Muscle layer of colon (tissue), 2 donors: ENCODE measurements around the gene TMEM164.

ENCODE experiments used
- H3K27ac ChIP-seq: one replicate; pipeline ENCODE4 v1.7.0; 2013; ENCODE audit warnings: low read depth, mild to moderate bottlenecking, low read length, moderate library complexity
- H3K27me3 ChIP-seq, 2 donors: one replicate each; pipeline ENCODE4 v1.7.0; 2013; ENCODE audit warnings: low read length in 2 of 2, mild to moderate bottlenecking in 2 of 2; ENCODE audit not compliant: insufficient read depth in 2 of 2, control insufficient read depth in 1 of 2
- H3K36me3 ChIP-seq: one replicate; pipeline ENCODE4 v1.7.0; 2013; ENCODE audit warnings: mild to moderate bottlenecking, low read length; ENCODE audit not compliant: insufficient read depth
- H3K4me1 ChIP-seq: one replicate; pipeline ENCODE4 v1.7.0; 2013; ENCODE audit warnings: mild to moderate bottlenecking, low read length; ENCODE audit not compliant: insufficient read depth
- H3K4me3 ChIP-seq, 2 donors: one replicate each; pipeline ENCODE4 v1.7.0; 2013; ENCODE audit warnings: low read length in 2 of 2, low read depth in 1 of 2, mild to moderate bottlenecking in 1 of 2, moderate library complexity in 1 of 2
- H3K9ac ChIP-seq: one replicate; pipeline ENCODE4 v1.7.0; 2013; ENCODE audit warnings: low read length
- H3K9me3 ChIP-seq: one replicate; pipeline ENCODE4 v1.7.0; 2013; ENCODE audit warnings: mild to moderate bottlenecking, low read length
- donor health status: abdominal sarcoma.
- donor health status: Adenocarcinoma of cecum.

TMEM164 gene

DNA sequence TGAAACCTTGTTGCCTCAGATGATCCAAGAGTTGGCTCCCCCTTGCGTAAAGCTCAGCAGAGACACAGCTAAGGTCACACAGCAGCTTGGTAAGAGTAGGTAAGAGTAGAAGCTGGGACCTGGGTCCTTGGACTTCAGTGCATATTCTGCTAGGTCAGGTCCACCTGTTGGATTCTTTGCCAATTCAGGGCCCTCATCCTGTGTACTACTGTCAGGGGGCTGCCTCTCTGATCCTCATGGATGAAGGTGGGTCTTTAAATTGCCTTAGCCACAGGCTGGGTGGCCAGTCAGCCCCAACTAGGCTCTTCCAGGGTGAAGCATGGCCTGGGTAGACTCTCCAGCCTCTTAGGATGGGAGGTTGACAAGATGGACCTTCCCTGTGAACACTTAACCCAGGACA lies 159.2 kb downstream of the TMEM164 start:
- no peaks in the 10 kb centered on the region for H3K4me1 ChIP-seq
- peaks cover 0 to 5% of the 10 kb centered on the region in 2 donors for H3K27me3 ChIP-seq
- no peak overlapping the region for H3K4me3 ChIP-seq
- H3K36me3 ChIP-seq = no peaks in the 10 kb centered on the region
- no peaks in the 10 kb centered on the region for H3K9me3 ChIP-seq
- H3K27ac ChIP-seq = no peak overlapping the region
- no peak overlapping the region for H3K9ac ChIP-seq

DNA sequence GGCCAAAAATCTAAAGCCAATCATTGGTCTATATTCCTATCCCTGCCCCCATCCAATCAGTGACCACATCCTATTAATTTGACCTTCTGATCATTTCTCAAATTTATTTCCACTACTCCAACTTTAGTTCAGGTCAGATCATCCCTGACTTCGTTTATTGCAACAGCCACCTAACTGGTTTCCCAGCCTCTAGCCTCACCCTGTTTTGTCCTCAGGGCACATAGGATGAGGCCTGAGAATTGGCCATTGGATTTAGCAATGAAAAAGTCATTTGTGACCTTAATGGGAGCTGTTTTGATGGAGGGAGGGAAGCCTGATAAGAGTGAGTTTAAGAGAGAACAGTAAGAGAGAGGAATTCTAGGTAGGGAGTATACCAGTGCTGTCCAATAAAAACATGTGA lies 160.0 kb downstream of the TMEM164 start:
- Histone ChIP-seq H3K4me1 (no peaks in the 10 kb centered on the region), H3K27me3 (peaks cover 0 to 5% of the 10 kb centered on the region in 2 donors), H3K27ac (no peak overlapping the region), H3K4me3 (no peak overlapping the region), H3K9me3 (no peaks in the 10 kb centered on the region), H3K9ac (no peak overlapping the region), H3K36me3 (no peaks in the 10 kb centered on the region)

DNA sequence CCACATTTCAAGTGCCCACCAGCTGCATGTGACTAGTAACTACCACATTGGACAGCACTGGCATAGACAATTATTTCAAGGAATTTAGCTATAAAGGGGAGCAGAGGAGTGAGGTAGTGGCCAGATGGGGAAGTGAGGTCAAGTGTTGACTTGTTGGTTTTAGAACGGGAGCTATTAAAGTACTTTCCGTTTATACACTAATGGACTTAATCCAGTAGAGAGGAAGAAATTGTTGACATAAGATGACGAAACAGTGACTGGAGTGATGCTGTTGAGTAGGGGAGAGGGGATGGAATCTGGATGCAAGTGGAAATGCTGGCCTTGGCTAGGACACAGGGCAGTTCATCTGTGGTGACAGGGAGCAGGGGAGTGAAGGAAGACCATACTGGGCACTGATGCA lies 160.6 kb downstream of the TMEM164 start:
- Histone ChIP-seq H3K9me3 (no peaks in the 10 kb centered on the region), H3K4me3 (no peak overlapping the region), H3K4me1 (no peaks in the 10 kb centered on the region), H3K9ac (no peak overlapping the region), H3K27ac (no peak overlapping the region), H3K27me3 (peaks cover 0 to 5% of the 10 kb centered on the region in 2 donors), H3K36me3 (no peaks in the 10 kb centered on the region)

DNA sequence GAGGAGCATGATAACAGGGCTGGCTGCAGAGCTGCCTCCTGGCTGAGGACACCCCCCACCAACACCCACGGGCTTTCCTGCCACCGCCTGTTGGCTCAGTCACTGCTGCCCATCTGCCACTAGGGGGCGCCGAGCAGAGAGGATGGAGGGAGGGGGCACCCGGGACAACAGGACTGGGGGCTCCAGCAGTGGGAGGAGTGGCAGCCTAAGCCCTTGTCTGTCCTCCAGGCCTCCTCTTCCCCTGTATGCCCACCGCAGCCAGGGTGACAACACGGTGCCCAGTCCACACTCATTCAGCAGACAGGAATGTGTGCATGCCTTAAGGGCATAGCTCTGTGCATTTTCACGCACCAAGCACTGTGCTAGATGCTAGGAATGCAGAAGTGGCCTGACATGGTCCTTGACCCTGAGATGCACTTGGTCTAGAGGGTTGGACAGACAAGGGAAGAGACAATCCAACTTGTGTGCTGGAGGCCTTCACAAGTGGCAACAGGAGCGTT lies 165.1 kb downstream of the TMEM164 start:
- Histone ChIP-seq H3K9ac (no peak overlapping the region), H3K9me3 (no peaks in the 10 kb centered on the region), H3K27me3 (peaks cover 0 to 5% of the 10 kb centered on the region in 2 donors), H3K4me1 (no peaks in the 10 kb centered on the region), H3K27ac (no peak overlapping the region), H3K36me3 (no peaks in the 10 kb centered on the region), H3K4me3 (no peak overlapping the region)

DNA sequence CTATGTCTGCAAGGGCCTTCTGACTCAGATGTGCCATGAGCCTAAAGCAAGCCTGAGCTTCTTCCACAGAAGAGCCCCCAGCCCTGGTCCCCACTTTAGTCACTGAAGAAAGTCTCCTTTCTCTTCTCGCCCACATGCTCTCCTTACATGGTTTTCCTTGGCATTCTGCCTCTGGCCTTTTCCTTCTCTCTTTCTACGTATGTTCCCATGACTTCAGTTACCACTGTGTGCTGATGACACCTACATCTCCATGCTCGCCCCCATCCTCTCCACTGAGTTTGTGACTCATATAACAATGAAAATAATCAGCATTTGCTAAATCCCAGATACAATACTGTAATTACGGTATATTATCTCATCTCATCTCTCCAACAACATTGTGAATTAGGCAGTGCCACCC lies 165.7 kb downstream of the TMEM164 start:
- Histone ChIP-seq H3K9me3 (no peaks in the 10 kb centered on the region), H3K36me3 (no peaks in the 10 kb centered on the region), H3K27me3 (peaks cover 0 to 5% of the 10 kb centered on the region in 2 donors), H3K27ac (no peak overlapping the region), H3K4me3 (no peak overlapping the region), H3K9ac (no peak overlapping the region), H3K4me1 (no peaks in the 10 kb centered on the region)

DNA sequence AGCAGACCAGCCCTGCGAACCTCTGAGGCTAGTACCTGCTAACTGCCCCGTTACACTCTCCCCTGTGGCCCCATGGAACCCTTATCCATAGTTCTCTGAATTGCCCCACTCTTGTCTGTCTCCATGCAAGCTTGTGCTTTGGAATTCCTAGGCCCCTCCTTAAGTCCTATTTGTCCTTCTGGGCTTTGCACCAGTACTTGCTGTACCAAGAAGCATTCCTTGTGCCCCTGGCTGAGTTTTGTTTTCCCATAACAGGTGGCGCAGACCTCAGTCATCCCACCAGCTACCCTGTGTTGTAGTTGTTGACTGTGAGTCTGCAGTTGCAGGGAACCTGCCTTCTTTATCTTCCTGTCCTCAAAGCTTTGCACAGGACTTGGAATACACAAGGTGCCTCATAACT lies 167.1 kb downstream of the TMEM164 start:
- Histone ChIP-seq H3K36me3 (no peaks in the 10 kb centered on the region), H3K9me3 (no peaks in the 10 kb centered on the region), H3K27me3 (peaks cover 0 to 5% of the 10 kb centered on the region in 2 donors), H3K9ac (no peak overlapping the region), H3K4me3 (no peak overlapping the region), H3K4me1 (no peaks in the 10 kb centered on the region), H3K27ac (no peak overlapping the region)

DNA sequence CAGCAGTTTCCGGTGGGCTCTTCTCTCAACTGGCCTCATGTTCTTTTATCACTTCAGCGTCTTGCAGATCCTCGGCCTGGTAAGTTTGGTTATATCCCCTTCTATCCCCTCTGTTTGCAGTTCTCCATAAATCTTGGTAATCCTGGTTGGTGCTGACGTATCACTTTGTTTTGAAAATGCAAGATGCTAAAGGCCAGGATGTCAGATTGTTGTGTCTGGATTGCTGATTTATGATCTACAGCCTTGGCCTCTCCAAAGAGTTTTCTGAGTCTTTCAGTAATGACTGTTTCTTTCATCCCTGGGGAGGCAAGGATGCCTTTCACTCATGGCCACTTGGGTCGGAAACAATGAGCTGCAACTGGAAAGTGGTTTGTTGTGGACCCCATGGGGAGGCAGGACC lies 168.5 kb downstream of the TMEM164 start:
- H3K27ac ChIP-seq = no peak overlapping the region
- H3K4me3 ChIP-seq = no peak overlapping the region
- no peaks in the 10 kb centered on the region for H3K9me3 ChIP-seq
- no peaks in the 10 kb centered on the region for H3K36me3 ChIP-seq
- no peaks in the 10 kb centered on the region for H3K4me1 ChIP-seq
- no peak overlapping the region for H3K9ac ChIP-seq
- no peaks in the 10 kb centered on the region for H3K27me3 ChIP-seq

DNA sequence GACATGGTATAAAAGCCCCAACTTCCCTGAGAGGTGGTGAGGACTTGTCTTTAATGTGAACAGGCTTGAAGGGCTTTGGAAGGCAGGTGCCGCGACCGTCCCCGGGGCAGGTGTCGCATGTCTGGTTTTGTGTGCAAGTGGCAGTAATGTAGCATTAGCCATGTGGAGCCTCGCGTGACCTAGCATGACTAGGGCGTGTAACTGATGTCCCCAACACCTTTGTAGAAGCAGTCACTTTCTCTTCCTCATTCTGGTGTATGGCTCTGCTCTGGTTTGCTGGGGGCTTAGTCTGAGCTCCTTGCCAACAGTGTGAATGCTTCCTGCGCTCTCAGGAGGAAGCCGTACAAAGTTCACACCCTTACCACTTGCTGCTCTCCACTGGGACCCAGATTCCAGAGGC lies 169.3 kb downstream of the TMEM164 start:
- no peaks in the 10 kb centered on the region for H3K27me3 ChIP-seq
- H3K27ac ChIP-seq = no peak overlapping the region
- H3K36me3 ChIP-seq = no peaks in the 10 kb centered on the region
- H3K9me3 ChIP-seq = no peaks in the 10 kb centered on the region
- no peak overlapping the region for H3K9ac ChIP-seq
- no peak overlapping the region for H3K4me3 ChIP-seq
- no peaks in the 10 kb centered on the region for H3K4me1 ChIP-seq

DNA sequence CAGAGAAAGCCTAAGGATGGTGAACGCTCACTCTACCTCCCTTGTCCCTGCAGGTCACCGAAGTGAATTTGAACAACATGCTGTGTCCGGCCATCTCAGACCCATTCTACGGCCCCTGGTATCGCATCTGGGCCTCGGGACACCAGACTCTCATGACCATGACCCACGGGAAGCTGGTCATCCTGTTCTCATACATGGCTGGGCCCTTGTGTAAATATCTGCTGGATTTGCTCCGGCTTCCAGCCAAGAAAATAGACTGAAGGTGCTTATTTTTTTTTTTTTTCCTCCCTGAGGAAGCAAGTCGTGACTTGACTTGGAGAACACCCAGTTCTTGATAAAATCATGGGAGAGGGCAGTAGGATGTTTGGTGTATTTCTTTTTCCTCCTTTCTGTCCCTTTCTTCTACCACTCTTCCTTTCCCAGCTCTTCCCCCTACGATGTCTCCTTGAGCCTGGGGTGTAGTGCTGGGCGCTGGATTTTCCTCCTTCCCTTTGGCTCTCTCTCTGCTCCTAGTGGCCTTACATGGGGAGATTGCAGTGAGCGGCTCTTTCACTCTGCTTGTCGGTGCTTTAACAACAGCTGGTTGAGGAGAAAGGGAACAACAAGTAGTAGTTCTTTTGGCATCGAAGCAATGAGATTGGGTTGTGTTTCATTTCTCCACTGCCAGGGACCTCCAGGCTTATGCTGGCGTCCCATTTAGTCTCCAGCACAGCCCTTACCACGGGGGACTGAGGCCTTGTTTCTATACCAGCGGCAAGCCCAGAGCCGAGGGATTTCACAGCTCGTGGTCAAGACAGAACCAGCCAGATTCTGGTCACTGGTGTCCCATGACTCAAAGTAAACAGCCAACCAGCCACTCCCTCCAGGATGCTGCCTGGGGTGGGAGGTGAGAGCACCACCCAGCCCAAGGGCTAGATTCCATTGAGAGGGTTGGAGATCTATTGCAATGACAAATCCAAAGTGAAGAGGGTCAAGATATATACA lies 170.6 kb downstream of the TMEM164 start:
- Histone ChIP-seq H3K9me3 (no peaks in the 10 kb centered on the region), H3K27ac (no peak overlapping the region), H3K27me3 (no peaks in the 10 kb centered on the region), H3K4me3 (no peak overlapping the region), H3K4me1 (no peaks in the 10 kb centered on the region), H3K36me3 (no peaks in the 10 kb centered on the region), H3K9ac (no peak overlapping the region)

DNA sequence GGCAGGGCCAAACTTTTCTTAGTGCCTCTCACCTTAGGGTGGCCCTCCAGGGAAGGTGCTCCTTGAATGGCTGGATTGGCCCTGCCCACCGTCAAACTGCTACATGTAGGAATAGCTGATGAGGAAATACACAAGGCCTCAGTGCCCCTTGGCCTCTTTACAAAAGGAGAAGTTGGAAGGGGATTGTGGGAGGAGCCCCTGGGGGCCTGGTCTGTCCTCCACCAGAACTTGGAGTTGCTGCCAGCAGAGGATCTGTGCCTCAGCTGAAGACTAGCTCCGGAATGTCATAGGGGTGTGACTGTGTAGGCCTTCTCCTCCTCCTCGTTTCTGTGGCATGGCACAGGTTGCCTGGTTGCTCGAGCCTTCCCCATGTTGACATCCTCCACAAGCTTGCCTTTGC lies 172.2 kb downstream of the TMEM164 start:
- H3K9me3 ChIP-seq = no peaks in the 10 kb centered on the region
- no peak overlapping the region for H3K27ac ChIP-seq
- no peaks in the 10 kb centered on the region for H3K4me1 ChIP-seq
- no peaks in the 10 kb centered on the region for H3K36me3 ChIP-seq
- H3K27me3 ChIP-seq = no peaks in the 10 kb centered on the region
- H3K9ac ChIP-seq = no peak overlapping the region
- no peak overlapping the region for H3K4me3 ChIP-seq

DNA sequence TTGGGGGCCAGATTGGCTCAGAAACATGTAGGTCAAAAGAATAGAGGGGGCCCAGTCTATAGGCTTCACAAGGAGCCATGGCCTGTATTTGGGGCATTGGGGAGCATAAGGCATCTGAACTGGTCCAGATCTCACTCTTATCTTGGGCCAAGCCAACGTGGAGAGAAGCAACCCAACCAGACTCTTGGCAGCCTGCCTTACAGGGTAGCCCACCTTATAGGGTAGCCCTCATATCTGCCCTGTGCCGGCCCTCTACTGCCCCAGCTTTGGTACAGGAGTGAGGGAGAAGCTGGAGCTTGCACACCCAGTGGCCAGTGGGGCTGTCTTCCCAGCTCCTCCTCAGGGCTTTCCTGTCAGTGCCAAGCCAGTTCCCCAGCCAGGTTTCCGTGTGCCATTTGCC lies 172.8 kb downstream of the TMEM164 start:
- no peaks in the 10 kb centered on the region for H3K4me1 ChIP-seq
- no peaks in the 10 kb centered on the region for H3K9me3 ChIP-seq
- no peaks in the 10 kb centered on the region for H3K36me3 ChIP-seq
- H3K27me3 ChIP-seq = no peaks in the 10 kb centered on the region
- no peak overlapping the region for H3K9ac ChIP-seq
- no peak overlapping the region for H3K4me3 ChIP-seq
- H3K27ac ChIP-seq = no peak overlapping the region
